Frontal cortex (tissue), 4 donors: Measurements from ENCODE around the gene SND1. TPM values are rescaled to one million over a fixed set of nuclear protein-coding genes. Genes with fewer than 3 reads are reported as not detected.

Source experiments
- DNase-seq, 2 donors: peaks; one replicate each; pipeline ENCODE4 v3.0.0; 2012; ENCODE audit warnings: low spot score in 2 of 2
- FAIRE-seq: peaks from 2 replicates; lab custom pipeline; 2012; peaks lifted over from hg19 to GRCh38; lab: Jason Lieb, UNC
- total RNA-seq: library from RNA; depleted of rRNA; stranded (reverse); fragments of >200 nt; gene quantifications from one replicate; pipeline ENCODE4 v1.2.3, GENCODE V29; 2014
- donor health status: control.
- donor health status: control.
- donor health status: control.

SND1 gene
- total RNA-seq, 1 donor from 2014 or later, result 56.3 TPM

GRCh38 chr7:127791446-127792189, 139.6 kb downstream of the SND1 start:
- FAIRE-seq (no peak), DNase-seq (no peak)

DNA sequence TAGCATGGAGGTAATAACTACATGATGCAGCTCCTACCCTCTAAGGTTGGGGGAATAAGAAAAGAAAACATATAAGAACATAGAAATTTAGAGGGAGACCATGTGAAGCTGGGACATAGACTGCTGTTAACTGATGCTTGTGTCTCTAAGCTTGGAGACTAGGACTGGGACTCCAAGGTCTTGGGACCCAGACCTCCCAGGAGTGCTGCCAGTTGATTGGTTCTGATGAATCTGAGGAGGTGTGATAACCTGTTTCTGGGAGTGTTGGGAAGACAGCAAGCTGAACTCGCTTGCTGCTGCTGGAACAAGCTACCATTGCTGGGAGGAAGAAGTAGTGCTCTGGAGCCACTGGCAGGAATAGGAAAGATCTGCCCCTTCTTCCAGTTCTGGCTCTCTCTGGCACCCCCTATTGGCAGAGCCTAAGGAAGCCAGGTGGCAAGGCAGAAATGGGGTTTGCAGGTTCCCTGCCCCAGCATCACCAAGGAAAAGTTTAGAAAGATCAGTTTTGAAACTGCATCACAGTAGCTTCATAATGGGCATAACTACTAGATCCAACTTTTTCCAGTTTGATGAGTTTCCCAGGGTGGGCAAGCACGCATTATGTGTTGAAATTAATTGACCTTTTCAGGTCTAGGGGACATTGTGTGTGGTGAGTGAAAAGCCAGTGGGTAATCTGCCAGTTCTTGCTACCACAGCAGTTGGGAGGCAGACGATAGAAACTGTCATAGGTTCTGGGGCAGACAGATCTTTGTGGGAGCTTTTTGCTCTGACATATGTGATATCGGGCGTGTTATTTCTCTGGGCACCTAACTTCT, 140.7 kb downstream of the SND1 start:
- DNase-seq (no peak), FAIRE-seq (no peak)

GRCh38 chr7:127793582-127793981, 141.6 kb downstream of the SND1 start:
- DNase-seq (no peak), FAIRE-seq (no peak)

GRCh38 chr7:127794136-127794535, 142.1 kb downstream of the SND1 start:
- FAIRE-seq (no peak), DNase-seq (no peak)

GRCh38 chr7:127794551-127794950, 142.6 kb downstream of the SND1 start:
- FAIRE-seq, result no peak

GRCh38 chr7:127798023-127798422, 146.0 kb downstream of the SND1 start:
- FAIRE-seq (no peak), DNase-seq (no peak)

More at GRCh38 chr7:127794551-127794950, 142.6 kb downstream of the SND1 start:
- DNase-seq, result no peak

DNA sequence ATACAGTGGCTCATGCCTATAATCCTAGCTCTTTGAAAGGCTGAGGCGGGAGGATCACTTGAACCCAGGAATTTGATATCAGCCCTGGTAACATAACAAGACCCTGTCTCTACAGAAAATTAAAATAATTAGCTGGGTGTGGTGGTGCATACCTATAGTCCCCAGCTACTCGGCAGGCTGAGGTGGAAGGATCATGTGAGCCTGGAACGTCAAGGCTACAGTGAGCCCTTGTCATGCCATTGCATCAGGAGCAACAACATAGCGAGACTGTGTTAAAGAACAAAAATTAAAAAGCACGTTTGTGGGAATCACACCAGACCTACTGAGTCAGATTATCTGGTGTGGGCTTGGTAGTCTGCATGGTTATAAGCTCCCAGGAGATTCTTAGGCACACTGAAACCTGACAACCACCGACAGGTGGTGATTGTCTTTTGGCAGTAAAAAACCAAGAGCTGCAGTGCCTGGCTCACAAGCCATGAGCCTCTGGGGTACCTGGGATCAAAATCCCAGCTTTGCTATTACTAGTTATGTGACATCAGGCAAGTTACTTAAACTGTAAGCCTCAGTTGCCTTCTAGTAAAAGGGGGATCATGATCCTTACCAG, 146.9 kb downstream of the SND1 start:
- DNase-seq, result no peak
- no peak for FAIRE-seq

GRCh38 chr7:127799535-127800305, 147.7 kb downstream of the SND1 start:
- no peak for DNase-seq
- no peak for FAIRE-seq

DNA sequence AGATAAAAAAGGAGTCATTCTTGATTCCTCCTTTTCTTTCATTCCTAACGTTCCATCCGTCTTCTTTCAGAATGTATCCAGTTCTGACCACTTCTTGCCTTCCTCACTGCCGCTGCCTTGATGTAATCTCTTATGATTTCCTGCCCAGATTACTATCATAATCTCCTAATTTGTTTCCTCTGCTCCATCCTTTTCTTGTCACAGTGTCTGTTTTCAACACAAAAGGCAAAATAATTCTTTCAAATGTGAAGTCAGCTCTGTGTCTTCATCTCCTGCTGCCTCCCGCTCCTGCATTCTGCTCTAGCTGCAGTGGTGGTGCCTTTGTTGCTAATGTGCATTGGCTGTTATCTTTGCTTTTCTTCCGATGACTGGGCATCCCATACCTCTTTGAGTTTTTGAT, 150.9 kb downstream of the SND1 start:
- FAIRE-seq (no peak), DNase-seq (no peak)

DNA sequence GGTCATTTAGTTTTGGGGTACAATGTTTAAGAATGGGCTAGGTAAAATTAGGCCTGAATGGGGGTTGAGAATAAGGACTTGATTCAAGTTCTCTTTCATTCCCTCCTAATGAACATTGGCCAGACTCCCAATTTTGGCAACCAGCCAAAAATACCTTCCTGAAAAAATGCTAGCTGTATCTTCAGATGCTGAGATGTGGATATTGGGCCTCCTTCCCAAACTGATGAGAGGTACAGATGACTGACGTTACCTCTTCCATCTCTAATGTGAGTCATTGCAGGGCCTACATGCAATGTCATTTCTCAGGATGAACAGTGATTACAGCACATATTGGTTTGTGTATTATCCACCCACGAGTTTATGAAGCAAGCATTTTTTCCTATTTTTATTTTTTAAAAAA, 151.6 kb downstream of the SND1 start:
- DNase-seq (no peak), FAIRE-seq (no peak)

GRCh38 chr7:127807340-127807739, 155.3 kb downstream of the SND1 start:
- no peak for FAIRE-seq
- no peak for DNase-seq

- DNase-seq (no peak), FAIRE-seq (no peak)
Observed at GRCh38 chr7:127807829-127808228, 155.8 kb downstream of the SND1 start.

- no peak for FAIRE-seq
- DNase-seq, result no peak
Observed at GRCh38 chr7:127809261-127809702, 157.3 kb downstream of the SND1 start.

DNA sequence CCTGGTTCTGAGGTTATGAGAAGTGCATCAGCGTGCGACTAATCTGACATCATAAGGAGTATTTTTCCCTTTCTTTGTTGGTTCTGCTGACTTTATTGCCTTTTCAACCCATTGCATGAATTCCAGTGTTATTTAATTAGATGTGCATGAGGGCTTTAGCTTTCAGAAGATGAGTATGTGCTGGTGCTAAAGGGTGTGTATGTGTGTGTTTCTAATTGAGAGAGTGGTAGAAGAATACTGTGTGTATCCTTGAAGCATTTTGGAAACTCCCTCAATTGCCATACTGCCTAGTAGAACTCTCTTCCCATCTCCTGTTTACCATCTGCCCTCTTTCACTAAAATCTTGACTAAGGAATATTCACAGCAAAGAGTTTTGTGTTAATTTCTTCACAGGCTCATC, 158.1 kb downstream of the SND1 start:
- no peak for DNase-seq

GRCh38 chr7:127810696-127811660, 159.0 kb downstream of the SND1 start:
- FAIRE-seq (no peak), DNase-seq (no peak)

More for the DNA sequence above, 158.1 kb downstream of the SND1 start:
- FAIRE-seq, result no peak

GRCh38 chr7:127812540-127812939, 160.5 kb downstream of the SND1 start:
- FAIRE-seq, result no peak
- DNase-seq, result no peak

GRCh38 chr7:127813991-127814541, 162.1 kb downstream of the SND1 start:
- FAIRE-seq, result no peak
- no peak for DNase-seq

GRCh38 chr7:127815631-127816145, 163.7 kb downstream of the SND1 start:
- DNase-seq, result no peak
- FAIRE-seq, result no peak
